ENCODE results near the gene KDELR3. TPM values are rescaled to one million over a fixed set of nuclear protein-coding genes. Genes with fewer than 3 reads are reported as not detected.

The KDELR3 gene
- total and polyA plus RNA-seq, 2 experiments from 2014 or later, result 5.6 to 5.7 TPM

DNA sequence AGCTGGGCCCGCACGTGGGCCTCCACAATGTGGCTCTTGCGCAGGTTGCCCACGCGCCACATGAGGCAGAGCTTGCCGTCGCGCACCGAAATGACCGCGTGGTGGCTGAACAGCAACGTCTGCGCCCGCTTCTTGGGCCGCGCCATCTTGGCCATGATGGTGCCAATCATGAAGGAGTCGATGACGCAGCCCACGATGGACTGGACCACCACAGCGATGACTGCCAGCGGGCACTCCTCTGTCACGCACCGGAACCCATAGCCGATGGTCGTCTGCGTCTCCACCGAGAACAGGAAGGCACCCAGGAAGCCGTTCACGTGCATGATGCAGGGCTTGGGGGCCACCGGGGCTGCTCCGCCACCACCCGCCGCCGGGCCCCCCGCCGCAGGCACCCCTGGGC lies 40.4 kb upstream of the KDELR3 start:
- peaks cover 24% of the 10 kb centered on the region for H3K4me1 Mint-ChIP-seq
- no peaks in the 10 kb centered on the region for H3K79me2 ChIP-seq (replicated peaks; ENCODE audit: insufficient read depth)
- no peaks in the 10 kb centered on the region for H3K9me2 ChIP-seq (ENCODE audit: insufficient read depth)
- H3K4me2 ChIP-seq, result no peak overlapping the region
- no peak overlapping the region for H3K4me3 ChIP-seq
- no peaks in the 10 kb centered on the region for H3K36me3 ChIP-seq (ENCODE audit: insufficient read depth)
- no peak overlapping the region for H3K27ac ChIP-seq (ENCODE audit: low read depth)
- no peak overlapping the region for H3K4me3 Mint-ChIP-seq
- peaks cover 10% of the 10 kb centered on the region for H3K27me3 Mint-ChIP-seq (ENCODE audit: insufficient read depth, low read depth, poor library complexity)
- H3K27ac Mint-ChIP-seq, result no peak overlapping the region
- ATAC-seq, result no peak
- peaks cover 4% of the 10 kb centered on the region for H3K4me1 ChIP-seq (ENCODE audit: insufficient read depth)
- TF ChIP-seq CREB1 (CRISPR knock-in tag; IDR thresholded peaks at IDR 0.05; ENCODE audit: low read depth) (no peak), STAT1 (IDR thresholded peaks at IDR 0.05; ENCODE audit: unreplicated experiment) (no peak), JUNB (IDR thresholded peaks at IDR 0.05; ENCODE audit: unreplicated experiment) (no peak), EZH2phosphoT487 (IDR thresholded peaks at IDR 0.05; ENCODE audit: unreplicated experiment) (no peak), ZNF331 (CRISPR knock-in tag; IDR thresholded peaks at IDR 0.05; ENCODE audit: low read depth) (no peak)
- TF ChIP-seq, protein P1, sequence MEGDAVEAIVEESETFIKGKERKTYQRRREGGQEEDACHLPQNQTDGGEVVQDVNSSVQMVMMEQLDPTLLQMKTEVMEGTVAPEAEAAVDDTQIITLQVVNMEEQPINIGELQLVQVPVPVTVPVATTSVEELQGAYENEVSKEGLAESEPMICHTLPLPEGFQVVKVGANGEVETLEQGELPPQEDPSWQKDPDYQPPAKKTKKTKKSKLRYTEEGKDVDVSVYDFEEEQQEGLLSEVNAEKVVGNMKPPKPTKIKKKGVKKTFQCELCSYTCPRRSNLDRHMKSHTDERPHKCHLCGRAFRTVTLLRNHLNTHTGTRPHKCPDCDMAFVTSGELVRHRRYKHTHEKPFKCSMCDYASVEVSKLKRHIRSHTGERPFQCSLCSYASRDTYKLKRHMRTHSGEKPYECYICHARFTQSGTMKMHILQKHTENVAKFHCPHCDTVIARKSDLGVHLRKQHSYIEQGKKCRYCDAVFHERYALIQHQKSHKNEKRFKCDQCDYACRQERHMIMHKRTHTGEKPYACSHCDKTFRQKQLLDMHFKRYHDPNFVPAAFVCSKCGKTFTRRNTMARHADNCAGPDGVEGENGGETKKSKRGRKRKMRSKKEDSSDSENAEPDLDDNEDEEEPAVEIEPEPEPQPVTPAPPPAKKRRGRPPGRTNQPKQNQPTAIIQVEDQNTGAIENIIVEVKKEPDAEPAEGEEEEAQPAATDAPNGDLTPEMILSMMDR (conservative IDR thresholded peaks at IDR 0.05; ENCODE audit: low read depth in 2 of 2), result no peak
- TF ChIP-seq, protein P2, sequence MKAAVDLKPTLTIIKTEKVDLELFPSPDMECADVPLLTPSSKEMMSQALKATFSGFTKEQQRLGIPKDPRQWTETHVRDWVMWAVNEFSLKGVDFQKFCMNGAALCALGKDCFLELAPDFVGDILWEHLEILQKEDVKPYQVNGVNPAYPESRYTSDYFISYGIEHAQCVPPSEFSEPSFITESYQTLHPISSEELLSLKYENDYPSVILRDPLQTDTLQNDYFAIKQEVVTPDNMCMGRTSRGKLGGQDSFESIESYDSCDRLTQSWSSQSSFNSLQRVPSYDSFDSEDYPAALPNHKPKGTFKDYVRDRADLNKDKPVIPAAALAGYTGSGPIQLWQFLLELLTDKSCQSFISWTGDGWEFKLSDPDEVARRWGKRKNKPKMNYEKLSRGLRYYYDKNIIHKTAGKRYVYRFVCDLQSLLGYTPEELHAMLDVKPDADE (IDR thresholded peaks at IDR 0.05), result no peak
- TF ChIP-seq, protein P3, sequence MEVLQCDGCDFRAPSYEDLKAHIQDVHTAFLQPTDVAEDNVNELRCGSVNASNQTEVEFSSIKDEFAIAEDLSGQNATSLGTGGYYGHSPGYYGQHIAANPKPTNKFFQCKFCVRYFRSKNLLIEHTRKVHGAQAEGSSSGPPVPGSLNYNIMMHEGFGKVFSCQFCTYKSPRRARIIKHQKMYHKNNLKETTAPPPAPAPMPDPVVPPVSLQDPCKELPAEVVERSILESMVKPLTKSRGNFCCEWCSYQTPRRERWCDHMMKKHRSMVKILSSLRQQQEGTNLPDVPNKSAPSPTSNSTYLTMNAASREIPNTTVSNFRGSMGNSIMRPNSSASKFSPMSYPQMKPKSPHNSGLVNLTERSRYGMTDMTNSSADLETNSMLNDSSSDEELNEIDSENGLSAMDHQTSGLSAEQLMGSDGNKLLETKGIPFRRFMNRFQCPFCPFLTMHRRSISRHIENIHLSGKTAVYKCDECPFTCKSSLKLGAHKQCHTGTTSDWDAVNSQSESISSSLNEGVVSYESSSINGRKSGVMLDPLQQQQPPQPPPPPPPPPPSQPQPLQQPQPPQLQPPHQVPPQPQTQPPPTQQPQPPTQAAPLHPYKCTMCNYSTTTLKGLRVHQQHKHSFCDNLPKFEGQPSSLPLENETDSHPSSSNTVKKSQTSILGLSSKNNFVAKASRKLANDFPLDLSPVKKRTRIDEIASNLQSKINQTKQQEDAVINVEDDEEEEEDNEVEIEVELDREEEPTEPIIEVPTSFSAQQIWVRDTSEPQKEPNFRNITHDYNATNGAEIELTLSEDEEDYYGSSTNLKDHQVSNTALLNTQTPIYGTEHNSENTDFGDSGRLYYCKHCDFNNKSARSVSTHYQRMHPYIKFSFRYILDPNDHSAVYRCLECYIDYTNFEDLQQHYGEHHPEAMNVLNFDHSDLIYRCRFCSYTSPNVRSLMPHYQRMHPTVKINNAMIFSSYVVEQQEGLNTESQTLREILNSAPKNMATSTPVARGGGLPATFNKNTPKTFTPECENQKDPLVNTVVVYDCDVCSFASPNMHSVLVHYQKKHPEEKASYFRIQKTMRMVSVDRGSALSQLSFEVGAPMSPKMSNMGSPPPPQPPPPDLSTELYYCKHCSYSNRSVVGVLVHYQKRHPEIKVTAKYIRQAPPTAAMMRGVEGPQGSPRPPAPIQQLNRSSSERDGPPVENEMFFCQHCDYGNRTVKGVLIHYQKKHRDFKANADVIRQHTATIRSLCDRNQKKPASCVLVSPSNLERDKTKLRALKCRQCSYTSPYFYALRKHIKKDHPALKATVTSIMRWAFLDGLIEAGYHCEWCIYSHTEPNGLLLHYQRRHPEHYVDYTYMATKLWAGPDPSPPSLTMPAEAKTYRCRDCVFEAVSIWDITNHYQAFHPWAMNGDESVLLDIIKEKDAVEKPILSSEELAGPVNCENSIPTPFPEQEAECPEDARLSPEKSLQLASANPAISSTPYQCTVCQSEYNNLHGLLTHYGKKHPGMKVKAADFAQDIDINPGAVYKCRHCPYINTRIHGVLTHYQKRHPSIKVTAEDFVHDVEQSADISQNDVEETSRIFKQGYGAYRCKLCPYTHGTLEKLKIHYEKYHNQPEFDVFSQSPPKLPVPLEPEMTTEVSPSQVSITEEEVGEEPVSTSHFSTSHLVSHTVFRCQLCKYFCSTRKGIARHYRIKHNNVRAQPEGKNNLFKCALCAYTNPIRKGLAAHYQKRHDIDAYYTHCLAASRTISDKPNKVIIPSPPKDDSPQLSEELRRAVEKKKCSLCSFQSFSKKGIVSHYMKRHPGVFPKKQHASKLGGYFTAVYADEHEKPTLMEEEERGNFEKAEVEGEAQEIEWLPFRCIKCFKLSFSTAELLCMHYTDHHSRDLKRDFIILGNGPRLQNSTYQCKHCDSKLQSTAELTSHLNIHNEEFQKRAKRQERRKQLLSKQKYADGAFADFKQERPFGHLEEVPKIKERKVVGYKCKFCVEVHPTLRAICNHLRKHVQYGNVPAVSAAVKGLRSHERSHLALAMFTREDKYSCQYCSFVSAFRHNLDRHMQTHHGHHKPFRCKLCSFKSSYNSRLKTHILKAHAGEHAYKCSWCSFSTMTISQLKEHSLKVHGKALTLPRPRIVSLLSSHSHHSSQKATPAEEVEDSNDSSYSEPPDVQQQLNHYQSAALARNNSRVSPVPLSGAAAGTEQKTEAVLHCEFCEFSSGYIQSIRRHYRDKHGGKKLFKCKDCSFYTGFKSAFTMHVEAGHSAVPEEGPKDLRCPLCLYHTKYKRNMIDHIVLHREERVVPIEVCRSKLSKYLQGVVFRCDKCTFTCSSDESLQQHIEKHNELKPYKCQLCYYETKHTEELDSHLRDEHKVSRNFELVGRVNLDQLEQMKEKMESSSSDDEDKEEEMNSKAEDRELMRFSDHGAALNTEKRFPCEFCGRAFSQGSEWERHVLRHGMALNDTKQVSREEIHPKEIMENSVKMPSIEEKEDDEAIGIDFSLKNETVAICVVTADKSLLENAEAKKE (CRISPR knock-in tag; IDR thresholded peaks at IDR 0.05), result no peak
- H3F3A ChIP-seq (replicated peaks; ENCODE audit: low read depth), result no peaks in the 10 kb centered on the region; the same call in 1 of the 2 replicates
- DNase-seq (ENCODE audit: low spot score), result no peak
- no peak overlapping the region for H2AFZ ChIP-seq
- no peaks in the 10 kb centered on the region; the same call in 2 of the 3 replicates for H3K9me3 Mint-ChIP-seq
- H4K20me1 ChIP-seq (replicated peaks; ENCODE audit: insufficient read depth), result no peaks in the 10 kb centered on the region
- no peaks in the 10 kb centered on the region for H3K36me3 Mint-ChIP-seq (ENCODE audit: low read depth)
- H3K27me3 ChIP-seq (ENCODE audit: insufficient read depth), result no peaks in the 10 kb centered on the region
